HEK293 (cell line): ENCODE measurements around the gene SLF2.

Experiments
- CTCF ChIP-seq: fragments of 450-650 bp; formaldehyde crosslinking; IDR thresholded peaks from 2 replicates; pipeline ENCODE4 v1.5.1; 2016; ENCODE audit warnings: missing biosample characterization, missing genetic modification characterization
- MYNN ChIP-seq: fragments of 450-650 bp; formaldehyde crosslinking; IDR thresholded peaks from 2 replicates; pipeline ENCODE4 v1.5.1; 2016; ENCODE audit warnings: missing biosample characterization, missing genetic modification characterization, borderline replicate concordance
- ZNF558 ChIP-seq: fragments of 450-650 bp; formaldehyde crosslinking; IDR thresholded peaks from 2 replicates; pipeline ENCODE4 v1.5.1; 2016; ENCODE audit warnings: missing biosample characterization, missing genetic modification characterization
- ZNF660 ChIP-seq: fragments of 450-650 bp; IDR thresholded peaks from 2 replicates; pipeline ENCODE4 v1.5.1; 2018; ENCODE audit warnings: missing biosample characterization, mild to moderate bottlenecking, missing genetic modification characterization
- ZNF830 ChIP-seq: fragments of 450-650 bp; IDR thresholded peaks from 2 replicates; pipeline ENCODE4 v1.5.0; 2018; ENCODE audit warnings: missing biosample characterization, missing genetic modification characterization, low read depth, mild to moderate bottlenecking, moderate library complexity

GRCh38 chr10:100966887-100967286 is 54.1 kb downstream of the SLF2 start:
- TF ChIP-seq ZNF660 (tag by site-specific recombination), result no peak
- TF ChIP-seq ZNF558 (tag by site-specific recombination), result no peak
- TF ChIP-seq MYNN, result no peak
- no peak for TF ChIP-seq ZNF830 (tag by site-specific recombination)
- no peak for TF ChIP-seq CTCF
